Left lobe of liver (tissue), 2 donors: ENCODE data around the gene MAP2. TPM values are rescaled to one million over a fixed set of nuclear protein-coding genes. Genes with fewer than 3 reads are reported as not detected.

Experiments used
- ATAC-seq: fragments of 200-7000 bp; cut with Tn5 transposase; one replicate; pipeline ENCODE4 v1.9.1; 2020; ENCODE audit warnings: mild to moderate bottlenecking, moderate library complexity
- DNase-seq: peaks from one replicate; pipeline ENCODE4 v3.0.0-alpha.2; 2020; ENCODE audit warnings: low spot score
- total RNA-seq: library from RNA; stranded (reverse); gene quantifications from one replicate; pipeline ENCODE4 v1.2.1, GENCODE V29; 2021
- donor health status: DM: no; HTN: no; CAD: no; lungs with moderate emphysema.
- donor health status: DM: no; HTN: yes; CAD: no.

Gene MAP2
- total RNA-seq, 1 donor from 2014 or later = 2.3 TPM

GRCh38 chr2:209771474-209772289 is 347.8 kb downstream of the MAP2 start, which contains the start of gene UNC80:
UNC80 (plus strand) TSS chr2:209771832; CDS start chr2:209772073, 241 bp downstream.
- DNase-seq = peak; percentile 52
- ATAC-seq = peak; percentile 96

- DNase-seq (no peak), ATAC-seq (no peak)
Measured at GRCh38 chr2:209772290-209772685, 348.4 kb downstream of the MAP2 start.

GRCh38 chr2:209773377-209773776 is 349.5 kb downstream of the MAP2 start:
- DNase-seq (no peak), ATAC-seq (no peak)
